HG02759 (cell line): ENCODE data around the gene ANKMY2.
"Not testable (repeated sequence)": the region's sequence is repeated elsewhere in the genome, so short reads cannot be mapped to it uniquely, and the experiment has no call there.

Experiments used
- ATAC-seq: cut with Tn5 transposase; IDR thresholded peaks from one replicate; pipeline ENCODE4 v1.9.1; 2021; ENCODE audit warnings: mild to moderate bottlenecking, moderate library complexity; ENCODE audit not compliant: unreplicated experiment

Gene ANKMY2

GRCh38 chr7:16645593-16646471, at the start of gene ANKMY2, which contains the start of gene BZW2:
TSS of gene ANKMY2 (minus strand) at chr7:16645754. CDS start at chr7:16645573, 181 bp downstream.
TSS of gene BZW2 (plus strand) at chr7:16646181. CDS start at chr7:16665444, 19,263 bp downstream.
- peak; percentile 97 for ATAC-seq

- ATAC-seq = no peak
These were observed 49.3 kb upstream of the ANKMY2 start for GRCh38 chr7:16694806-16695205.

- ATAC-seq = no peak
These were observed 48.2 kb upstream of the ANKMY2 start for GRCh38 chr7:16693601-16694318.

- no peak for ATAC-seq
These were observed 45.7 kb upstream of the ANKMY2 start for GRCh38 chr7:16691241-16691640.

- no peak for ATAC-seq
These were observed 42.7 kb upstream of the ANKMY2 start for GRCh38 chr7:16688249-16688648.

- ATAC-seq = no peak
These were observed 40.0 kb upstream of the ANKMY2 start for GRCh38 chr7:16685535-16685934.

GRCh38 chr7:16684935-16685334, 39.4 kb upstream of the ANKMY2 start:
- ATAC-seq = no peak

- ATAC-seq = not testable (repeated sequence)
These were observed 33.4 kb upstream of the ANKMY2 start for GRCh38 chr7:16678645-16679566.

- ATAC-seq = no peak
These were observed 32.5 kb upstream of the ANKMY2 start for GRCh38 chr7:16677978-16678494.

GRCh38 chr7:16675277-16675676, 29.7 kb upstream of the ANKMY2 start:
- no peak for ATAC-seq

- no peak for ATAC-seq
These were observed 26.3 kb upstream of the ANKMY2 start for GRCh38 chr7:16671811-16672210.

GRCh38 chr7:16670731-16671344, 25.3 kb upstream of the ANKMY2 start:
- no peak for ATAC-seq

- ATAC-seq = no peak
These were observed 24.5 kb upstream of the ANKMY2 start for GRCh38 chr7:16670021-16670420.

GRCh38 chr7:16669581-16669980, 24.0 kb upstream of the ANKMY2 start:
- ATAC-seq = no peak

GRCh38 chr7:16668978-16669377, 23.4 kb upstream of the ANKMY2 start:
- ATAC-seq = no peak

- no peak for ATAC-seq
These were observed 22.7 kb upstream of the ANKMY2 start for GRCh38 chr7:16668049-16668858.

- no peak for ATAC-seq
These were observed 21.8 kb upstream of the ANKMY2 start for GRCh38 chr7:16667355-16667754.

- ATAC-seq = no peak
These were observed 16.4 kb upstream of the ANKMY2 start for GRCh38 chr7:16661924-16662323.

GRCh38 chr7:16660702-16661464, 15.3 kb upstream of the ANKMY2 start:
- ATAC-seq = no peak
